Activated CD4-positive, alpha-beta T cell treated with anti-CD3 and anti-CD28 coated beads for 24 hours (primary cell): ENCODE data around the gene LAMB2.

Source experiments
- DNase-seq, 2 donors: peaks; one replicate each; pipeline ENCODE4 v3.0.0-alpha.2; 2020; ENCODE audit warnings: low read depth in 2 of 2

The LAMB2 gene

DNA sequence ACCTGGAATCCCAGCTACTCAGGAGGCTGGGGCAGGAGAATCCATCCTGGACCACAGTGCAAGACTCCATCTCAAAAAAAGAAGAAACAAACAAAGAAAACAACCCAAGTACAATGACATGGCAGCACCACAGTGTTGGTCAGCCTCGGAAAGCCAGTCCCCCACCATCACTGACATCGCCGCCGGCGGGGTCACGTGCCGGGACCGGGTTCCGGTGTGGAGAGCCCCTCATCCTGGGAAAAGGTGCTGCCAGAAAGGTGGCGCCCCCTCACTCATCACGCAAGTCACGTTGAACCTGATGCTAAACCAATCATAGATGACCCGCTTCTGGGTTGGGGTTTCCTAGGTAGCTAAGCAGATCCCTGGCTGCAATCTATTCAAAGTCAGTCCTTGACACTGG, 56.7 kb downstream of the LAMB2 start:
- no peak for DNase-seq
